ENCODE measurements around the gene RBL1.
"Not testable (repeated sequence)": the region's sequence is repeated elsewhere in the genome, so short reads cannot be mapped to it uniquely, and the experiment has no call there.

The RBL1 gene

DNA sequence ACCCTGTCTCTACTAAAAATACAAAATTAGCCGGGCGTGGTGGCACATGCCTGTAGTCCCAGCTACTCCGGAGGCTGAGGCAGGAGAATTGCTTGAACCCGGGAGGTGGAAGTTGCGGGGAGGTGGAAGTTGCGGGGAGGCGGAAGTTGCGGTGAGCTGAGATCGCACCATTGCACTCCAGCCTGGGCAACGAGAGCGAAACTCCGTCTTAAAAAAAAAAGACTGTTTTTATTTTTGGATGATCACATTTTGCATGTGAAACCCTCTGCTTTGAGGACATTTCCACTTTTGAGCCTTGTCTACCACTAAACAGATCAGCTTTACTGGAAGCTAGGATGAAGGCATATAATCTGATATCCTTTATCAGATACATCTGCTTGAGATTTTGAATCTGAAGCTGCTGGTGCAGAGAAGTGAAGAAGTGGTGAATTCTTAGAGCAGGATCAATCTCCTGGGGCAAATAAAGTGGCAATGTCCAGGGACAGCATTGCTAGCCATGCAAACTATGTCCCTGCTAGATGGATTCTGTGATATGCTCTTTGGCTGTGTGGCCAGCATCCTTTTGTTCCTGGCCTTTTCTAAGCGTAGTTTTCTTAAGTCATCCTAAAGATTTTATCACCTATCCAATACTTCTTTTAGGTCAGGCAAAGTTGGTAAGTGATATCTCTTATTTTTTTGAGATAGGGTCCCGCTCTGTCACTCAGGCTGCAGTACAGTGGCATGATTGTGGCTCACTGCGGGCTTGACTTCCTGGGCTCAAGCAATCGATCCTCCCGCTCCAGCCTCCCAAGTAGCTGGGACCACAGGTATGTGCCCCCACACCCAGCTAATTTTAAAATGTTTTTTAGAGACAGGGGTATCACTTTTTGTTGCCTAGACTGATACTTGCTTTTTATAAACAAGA is 23.3 kb downstream of the RBL1 start:
- no peak for DNase-seq (ENCODE audit: low spot score)

DNA sequence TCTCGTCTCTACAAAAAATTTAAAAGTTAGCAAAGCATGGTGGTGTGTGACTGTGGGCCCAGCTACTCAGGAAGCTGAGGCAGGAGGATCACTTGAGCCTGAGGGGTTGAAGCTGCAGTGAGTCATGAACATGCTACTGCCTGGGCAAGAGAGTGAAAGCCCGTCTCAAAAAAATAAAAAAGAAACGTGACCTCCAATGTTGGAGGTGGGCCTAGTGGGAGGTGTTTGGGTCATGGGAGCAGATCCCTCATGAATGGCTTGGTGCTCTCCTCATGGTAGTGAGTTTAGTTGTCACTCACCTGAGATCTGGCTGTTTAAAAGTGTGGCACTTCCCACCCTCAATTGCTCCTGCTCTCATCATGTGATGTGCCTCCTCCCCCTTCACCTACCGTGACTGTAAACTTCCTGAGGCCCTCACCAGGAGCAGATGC is 24.3 kb downstream of the RBL1 start:
- no peak for DNase-seq (ENCODE audit: low spot score)

DNA sequence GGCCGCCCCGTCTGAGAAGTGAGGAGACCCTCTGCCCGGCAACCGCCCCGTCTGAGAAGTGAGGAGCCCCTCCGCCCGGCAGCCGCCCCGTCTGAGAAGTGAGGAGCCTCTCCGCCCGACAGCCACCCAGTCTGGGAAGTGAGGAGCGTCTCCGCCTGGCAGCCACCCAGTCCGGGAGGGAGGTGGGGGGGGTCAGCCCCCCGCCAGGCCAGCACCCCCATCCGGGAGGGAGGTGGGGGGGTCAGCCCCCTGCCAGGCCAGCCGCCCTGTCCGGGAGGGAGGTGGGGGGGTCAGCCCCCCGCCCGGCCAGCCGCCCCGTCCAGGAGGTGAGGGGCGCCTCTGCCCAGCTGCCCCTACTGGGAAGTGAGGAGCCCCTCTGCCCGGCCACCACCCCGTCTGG is 26.2 kb downstream of the RBL1 start:
- DNase-seq (ENCODE audit: low spot score) = not testable (repeated sequence)

DNA sequence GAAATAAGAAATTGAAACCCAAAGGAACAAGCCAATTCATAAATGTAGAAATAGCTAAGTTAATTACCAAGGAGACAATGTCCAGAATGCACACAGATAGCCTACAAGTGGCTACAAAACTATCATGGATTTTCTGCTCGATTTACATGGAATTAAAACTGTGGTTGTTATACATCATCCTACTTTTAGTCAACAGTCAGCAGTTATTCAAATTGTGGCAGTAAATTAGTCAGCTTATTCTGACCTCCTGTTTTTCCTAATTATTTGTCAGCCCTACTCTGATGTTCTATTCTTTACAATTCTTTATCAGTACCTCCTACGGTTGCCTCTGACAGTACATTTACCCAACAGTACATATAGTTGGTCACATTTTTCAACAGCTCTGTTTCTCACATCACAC is 29.6 kb downstream of the RBL1 start:
- no peak for DNase-seq (ENCODE audit: low spot score)

DNA sequence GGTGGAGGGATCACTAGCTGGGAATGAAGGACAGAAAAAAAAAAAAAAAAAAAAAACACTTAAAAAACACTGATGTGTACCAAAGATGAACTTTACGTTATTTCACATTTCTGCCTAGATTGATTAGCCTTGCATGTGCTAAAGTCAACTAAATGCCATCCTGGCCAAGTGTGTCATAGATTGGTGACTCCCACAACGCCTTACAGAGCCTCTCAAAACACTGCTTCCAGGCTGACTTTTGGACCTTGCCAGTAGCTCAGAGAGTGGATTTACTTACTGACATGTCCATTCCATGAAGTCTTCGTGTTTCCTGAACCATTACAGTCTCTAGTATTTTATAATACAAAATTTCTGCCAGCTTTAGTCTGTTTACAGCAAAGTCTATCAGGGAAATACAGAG is 40.5 kb downstream of the RBL1 start:
- DNase-seq (ENCODE audit: low spot score) = no peak

DNA sequence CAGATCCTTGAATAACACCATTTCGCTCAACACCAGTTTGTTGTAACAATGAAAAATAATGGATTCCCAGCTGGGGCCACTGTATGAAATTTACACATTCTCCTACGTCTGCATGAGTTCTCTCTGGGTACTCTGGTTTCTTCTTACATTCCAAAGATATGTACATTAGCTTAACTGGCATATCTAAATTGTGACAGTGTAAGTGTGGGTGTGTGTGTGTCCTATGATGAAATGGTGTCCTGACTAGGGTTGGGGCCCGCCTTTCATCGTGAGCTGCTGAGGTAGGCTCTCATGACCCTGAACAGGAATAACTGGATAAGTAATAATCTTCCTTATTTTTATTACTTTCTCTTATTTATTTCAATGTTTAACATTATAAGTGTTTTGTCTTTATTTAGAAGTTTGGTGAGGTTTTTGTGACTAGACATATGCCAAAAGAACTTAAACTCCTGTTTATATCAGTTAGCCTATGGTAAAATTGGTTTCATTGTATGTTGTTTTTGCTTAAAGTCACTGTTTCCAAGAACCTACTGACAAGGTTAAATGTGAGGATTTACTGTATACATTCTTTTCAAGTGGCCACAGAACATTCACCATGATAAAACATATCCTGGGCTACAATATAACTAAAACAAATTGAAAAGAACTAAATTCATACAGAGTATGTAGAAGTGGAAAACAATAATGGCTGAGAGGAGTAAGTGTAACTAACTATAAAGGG is 42.4 kb downstream of the RBL1 start:
- DNase-seq (ENCODE audit: low spot score) = no peak

DNA sequence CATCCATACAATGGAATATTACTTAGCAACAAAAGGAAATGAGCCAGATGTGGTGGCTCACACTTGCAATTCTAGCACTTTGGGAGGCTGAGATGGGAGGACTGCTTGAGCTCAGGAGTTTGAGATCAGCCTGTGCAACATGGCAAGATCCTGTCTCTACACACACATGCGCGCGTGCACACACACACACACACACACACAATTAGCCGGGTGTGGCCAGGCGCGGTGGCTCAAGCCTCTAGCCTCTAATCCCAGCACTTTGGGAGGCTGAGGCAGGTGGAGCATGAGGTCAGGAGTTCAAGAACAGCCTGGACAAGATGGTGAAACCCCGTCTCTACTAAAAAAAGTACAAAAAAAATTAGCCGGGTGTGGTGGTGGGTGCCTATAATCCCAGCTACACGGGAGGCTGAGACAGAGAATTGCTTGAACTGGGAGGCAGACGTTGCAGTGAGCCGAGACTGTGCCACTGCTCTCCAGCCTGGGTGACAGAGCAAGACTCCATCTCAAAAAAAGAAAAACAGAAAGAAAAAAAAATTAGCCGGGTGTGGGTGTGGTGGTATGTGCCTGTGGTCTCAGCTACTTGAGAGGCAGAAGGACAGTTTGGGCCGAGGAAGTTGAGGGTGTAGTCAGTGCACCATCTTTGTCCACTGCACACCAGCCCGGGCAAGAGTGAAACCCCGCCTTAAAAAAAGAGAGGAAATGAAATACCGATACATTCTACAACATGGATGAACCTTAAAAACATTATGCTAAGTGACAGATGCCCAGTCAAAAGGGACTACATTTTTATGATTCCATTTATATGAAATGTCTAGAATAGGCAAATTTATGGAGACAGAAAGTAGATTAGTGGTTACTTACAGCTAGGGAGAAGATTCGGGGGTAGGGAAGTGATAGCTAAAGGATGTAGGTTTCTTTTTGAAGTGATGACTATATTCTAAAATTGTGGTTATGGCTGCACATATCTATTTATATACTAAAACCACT is 52.5 kb downstream of the RBL1 start:
- DNase-seq (ENCODE audit: low spot score) = no peak

DNA sequence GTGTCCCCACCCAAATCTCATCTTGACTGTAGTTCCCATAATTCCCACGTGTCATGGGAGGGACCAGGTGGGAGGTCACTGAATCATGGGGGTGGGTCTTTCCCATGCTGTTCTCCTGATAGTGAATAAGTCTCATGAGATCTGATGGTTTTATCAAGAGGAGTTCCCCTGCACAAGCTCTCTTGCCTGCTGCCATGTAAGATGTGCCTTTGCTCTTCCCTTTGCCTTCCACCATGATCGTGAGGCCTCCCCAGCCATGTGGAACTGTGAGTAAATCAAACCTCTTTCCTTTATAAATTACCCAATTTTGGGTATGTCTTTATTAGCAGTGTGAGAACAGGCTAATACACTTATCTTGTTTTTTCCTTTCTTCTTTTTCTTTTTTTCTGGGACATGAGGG is 56.4 kb downstream of the RBL1 start:
- not testable (repeated sequence) for DNase-seq (ENCODE audit: low spot score)

DNA sequence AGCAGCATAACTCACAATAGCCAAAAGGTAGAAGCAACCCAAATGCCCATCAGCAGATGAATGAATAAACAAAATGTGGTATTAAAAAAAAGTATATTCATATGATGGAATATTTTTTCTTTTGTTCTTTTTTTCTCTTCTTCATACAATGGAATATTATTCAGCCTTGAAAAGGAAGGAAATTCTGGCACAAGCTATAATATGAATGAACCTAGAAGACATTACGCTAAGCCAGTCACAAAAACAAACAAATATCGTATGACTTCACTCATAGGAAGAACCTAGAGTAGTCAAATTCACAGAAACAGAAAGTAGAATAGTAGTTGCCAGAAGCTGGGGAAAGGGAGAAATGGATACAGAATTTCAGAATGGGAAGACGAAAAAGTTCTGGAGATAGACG is 63.7 kb downstream of the RBL1 start:
- no peak for DNase-seq (ENCODE audit: low spot score)

DNA sequence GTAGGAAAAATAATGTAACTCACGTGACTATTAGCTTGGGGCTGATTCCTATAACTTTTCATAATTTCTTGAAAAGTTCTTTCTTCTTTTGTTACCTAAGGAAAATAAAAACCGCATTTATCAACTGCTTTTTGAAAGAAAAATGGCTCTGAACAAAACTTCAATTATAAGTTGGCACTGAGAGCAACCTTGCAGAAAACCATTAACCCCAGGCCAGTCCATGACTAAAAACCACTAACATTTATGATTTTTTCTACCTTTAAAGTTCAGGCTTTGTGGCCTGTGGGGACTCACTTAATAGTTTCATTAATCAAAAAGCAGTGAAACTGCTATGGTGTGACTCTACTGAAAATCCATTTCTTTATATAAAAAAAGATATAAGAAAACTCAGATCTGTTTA is 75.2 kb downstream of the RBL1 start:
- no peak for DNase-seq (ENCODE audit: low spot score)

DNA sequence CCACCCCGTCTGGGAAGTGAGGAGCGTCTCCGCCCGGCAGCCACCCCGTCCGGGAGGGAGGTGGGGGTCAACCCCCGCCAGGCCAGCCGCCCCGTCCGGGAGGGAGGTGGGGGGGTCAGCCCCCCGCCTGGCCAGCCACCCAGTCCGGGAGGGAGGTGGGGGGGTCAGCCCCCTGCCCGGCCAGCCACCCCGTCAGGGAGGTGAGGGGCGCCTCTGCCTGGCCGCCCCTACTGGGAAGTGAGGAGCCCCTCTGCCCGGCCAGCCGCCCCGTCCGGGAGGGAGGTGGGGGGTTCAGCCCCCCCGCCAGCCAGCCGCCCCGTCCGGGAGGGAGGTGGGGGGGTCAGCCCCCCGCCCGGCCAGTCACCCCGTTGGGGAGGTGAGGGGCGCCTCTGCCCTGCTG is 83.2 kb downstream of the RBL1 start:
- DNase-seq (ENCODE audit: low spot score) = not testable (repeated sequence)

DNA sequence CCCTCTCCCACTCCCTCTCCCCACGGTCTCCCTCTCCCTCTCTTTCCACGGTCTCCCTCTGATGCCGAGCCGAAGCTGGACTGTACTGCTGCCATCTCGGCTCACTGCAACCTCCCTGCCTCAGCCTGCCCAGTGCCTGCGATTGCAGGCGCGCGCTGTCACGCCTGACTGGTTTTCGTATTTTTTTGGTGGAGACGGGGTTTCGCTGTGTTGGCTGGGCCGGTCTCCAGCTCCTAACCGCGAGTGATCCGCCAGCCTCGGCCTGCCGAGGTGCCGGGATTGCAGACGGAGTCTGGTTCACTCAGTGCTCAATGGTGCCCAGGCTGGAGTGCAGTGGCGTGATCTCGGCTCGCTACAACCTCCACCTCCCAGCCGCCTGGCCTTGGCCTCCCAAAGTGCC is 83.9 kb downstream of the RBL1 start:
- not testable (repeated sequence) for DNase-seq (ENCODE audit: low spot score)

DNA sequence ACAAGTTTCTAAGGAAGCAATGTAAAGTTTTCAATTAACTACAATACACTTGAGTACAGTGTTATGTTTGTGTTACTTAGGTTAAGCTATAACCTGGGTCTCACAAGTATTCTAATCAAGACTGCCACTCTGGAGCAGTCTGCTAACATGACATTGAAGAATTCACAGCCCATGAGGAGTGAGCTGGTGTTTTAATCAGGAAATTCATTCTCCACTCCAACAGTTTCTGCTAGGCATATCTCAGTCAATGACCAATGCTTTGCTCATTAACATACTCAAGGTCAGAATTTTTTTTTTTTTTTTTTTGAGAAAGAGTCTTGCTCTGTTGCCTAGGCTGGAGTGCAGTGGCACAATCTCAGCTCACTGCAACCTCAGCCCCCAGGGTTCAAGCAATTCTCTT is 84.7 kb downstream of the RBL1 start:
- no peak for DNase-seq (ENCODE audit: low spot score)

DNA sequence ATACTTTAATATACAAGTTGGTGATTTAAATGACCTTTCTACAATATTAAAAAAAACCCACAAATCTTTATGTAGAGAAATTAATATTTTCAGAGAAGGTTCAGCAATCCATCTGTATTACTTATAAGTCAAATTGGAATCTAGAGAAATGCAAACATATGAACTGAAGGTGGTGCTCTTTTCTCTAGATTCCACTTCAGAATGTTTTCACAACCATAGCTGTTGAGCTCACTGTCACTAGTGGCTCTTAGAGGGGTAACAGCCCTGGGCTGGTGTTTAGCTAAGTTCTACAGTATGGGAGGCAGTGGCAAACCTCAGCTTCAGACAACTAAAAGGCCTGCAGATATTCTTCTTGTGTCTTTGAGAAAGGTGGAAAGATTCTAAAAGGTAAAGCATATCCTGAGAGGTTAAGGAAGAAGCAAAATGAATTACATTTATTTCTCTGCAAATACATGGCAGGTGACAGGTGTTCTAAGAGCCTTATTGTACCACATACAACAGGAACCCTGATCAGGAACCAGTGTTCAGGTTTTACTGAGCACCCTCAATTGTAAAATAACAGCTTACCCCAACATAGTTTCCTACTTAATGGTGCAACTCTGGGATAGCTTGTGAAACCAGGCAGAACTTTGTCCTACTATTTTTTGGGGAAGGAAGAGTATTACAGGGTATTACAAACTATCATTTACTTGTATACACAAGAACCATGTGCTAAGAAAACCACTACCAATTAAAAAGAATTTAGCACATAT is 87.7 kb downstream of the RBL1 start:
- DNase-seq (ENCODE audit: low spot score) = no peak

DNA sequence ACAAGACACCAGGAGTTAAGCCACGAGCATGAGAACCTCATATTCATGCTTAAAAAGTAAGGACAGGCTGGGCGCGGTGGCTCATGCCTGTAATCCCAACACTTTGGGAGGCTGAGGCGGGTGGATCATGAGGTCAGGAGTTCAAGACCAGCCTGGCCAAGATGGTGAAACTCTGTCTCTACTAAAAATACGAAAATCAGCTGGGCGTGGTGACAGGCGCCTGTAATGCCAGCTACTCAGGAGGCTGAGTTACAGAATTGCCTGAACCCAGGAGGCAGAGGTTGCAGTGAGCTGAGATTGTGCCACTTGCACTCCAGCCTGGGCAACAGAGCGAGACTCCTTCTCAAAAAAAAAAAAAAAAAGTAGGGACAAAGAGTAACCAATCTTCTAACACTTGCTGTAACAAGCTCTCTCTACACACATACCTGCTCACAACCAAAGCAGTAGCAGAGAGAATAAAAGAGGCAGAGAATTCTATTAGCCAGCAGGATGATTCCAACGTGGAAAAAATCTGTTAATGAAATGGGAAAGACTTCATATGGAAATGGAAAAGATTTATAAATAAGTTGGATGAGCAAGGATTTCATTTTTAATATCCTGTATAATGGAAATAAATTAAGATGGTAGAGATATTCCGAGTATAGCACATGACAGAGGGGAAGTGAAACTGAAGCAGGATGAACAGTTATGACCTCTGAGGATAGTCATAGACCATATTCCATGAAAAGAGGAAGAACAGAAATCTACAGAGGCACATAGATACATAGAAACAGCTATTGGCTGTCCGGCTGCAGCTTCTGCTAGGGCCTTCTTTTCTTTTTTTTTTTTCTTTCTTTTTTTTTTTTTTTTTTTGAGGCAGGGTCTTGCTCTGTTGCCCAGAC is 90.5 kb downstream of the RBL1 start:
- DNase-seq (ENCODE audit: low spot score) = not testable (repeated sequence)

DNA sequence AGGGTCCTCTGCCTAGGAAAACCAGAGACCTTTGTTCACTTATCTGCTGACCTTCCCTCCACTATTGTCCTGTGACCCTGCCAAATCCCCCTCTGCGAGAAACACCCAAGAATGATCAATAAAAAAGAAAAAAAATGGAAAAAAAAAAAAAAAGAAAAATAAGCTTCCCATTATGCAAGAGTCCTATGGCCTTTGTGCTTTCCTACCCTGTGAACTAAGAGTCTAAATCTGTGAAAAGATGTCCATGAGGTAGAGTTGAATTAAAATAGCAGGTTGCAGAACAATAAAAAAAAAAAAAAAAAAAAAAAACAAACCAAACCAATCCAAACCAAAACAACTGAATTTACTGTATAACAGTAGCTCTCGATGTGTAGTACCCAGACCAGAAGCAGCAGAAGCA is 94.2 kb downstream of the RBL1 start:
- not testable (repeated sequence) for DNase-seq (ENCODE audit: low spot score)

DNA sequence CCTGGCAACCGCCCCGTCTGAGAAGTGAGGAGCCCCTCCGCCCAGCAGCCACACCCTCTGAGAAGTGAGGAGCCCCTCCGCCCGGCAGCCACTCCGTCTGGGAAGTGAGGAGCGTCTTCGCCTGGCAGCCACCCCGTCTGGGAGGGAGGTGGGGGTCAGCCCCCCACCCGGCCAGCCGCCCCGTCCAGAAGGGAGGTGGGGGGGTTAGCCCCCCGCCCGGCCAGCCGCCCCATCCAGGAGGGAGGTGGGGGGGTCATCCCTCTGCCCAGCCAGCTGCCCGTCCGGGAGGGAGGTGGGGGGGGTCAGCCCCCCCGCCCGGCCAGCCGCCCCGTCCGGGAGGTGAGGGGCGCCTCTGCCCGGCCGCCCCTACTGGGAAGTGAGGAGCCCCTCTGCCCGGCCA is 95.6 kb downstream of the RBL1 start:
- not testable (repeated sequence) for DNase-seq (ENCODE audit: low spot score)

DNA sequence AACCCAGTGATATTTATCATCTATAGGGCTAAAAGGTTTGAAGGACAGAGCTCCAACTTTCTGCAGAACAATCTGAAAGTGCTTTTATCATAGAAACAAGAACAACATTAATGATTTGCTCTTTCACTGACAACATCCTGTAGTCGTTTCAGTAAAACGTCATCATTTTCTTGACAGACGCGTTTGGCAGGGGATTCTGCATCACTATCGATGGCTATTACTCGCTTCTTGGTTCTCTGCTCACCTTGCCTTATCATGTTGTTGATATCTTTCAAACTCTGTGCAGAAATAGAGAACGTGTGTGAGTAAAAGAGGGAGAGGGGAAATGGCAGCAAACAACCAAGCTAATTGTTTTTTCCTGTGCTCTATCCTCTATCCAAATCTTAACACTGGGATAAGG is 97.1 kb downstream of the RBL1 start:
- DNase-seq (ENCODE audit: low spot score) = no peak

DNA sequence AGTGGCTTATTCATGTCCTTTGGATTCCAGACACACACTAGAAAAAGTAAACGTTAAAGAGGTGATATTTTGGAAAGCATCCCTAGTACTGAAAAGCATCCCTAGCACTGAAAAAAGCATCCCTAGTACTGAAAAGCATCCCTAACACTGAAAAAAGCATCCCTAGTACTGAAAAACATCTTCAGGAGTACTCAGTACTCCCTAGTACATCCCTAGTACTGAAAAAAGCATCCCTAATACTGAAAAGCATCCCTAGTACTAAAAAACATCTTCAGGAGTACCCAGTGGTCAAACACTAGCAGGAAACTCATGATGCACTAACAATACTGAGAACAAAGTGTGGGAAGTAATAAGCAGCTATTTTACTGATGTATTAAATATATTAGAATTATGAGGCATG is 98.7 kb downstream of the RBL1 start:
- DNase-seq (ENCODE audit: low spot score) = no peak

DNA sequence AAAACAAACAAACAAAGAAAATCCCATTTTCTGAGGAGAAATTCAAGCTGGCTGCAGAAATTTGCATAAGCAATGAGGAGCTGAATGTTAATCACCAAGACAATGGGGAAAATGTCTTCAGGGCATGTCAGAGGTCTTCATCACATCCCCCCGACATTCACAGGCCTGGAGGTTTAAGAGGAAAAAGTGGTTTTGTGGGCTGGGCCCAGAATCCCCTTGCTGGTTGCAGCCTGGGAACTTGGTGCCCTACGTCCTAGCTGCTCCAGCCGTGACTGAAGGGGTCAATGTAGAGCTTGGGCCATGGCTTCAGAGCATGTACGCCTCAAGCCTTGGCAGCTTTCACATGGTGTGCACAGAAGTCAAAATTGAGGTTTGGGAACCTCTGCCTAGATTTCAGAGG is 101.6 kb downstream of the RBL1 start:
- DNase-seq (ENCODE audit: low spot score) = not testable (repeated sequence)
